ENCODE data around the gene RFC2. TPM values are rescaled to one million over a fixed set of nuclear protein-coding genes. Genes with fewer than 3 reads are reported as not detected.
A peak's percentile ranks its signal among the peaks of the same experiment; 100 is the strongest.
"Not testable (repeated sequence)": the region's sequence is repeated elsewhere in the genome, so short reads cannot be mapped to it uniquely, and the experiment has no call there.

RFC2 gene
- total RNA-seq, 4 donors from 2014 or later: 5.8 to 23.1 (median 7.3) TPM

DNA sequence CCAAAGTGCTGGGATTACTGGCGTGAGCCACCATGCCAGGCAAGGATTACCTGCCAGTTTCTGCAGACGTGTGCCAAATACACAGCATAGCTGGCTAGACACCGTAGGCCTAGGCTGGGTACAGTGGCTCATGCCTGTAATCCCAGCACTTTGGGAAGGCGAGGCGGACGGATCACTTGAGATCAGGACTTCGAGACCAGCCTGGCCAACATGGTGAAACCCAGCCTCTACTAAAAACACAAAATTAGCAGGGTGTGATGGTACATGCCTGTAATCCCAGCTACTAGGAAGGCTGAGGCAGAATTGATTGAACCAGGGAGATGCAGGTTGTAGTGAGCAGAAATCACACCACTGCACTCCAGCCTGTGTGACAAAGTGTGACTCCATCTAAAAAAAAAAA lies 868 bp downstream of the RFC2 start:
- no peaks in the 10 kb centered on the region for H3K9me3 ChIP-seq
- H3K27ac ChIP-seq: no peak overlapping the region
- H3K36me3 ChIP-seq: peaks cover 0 to 30% (median 0%) of the 10 kb centered on the region in 3 donors
- no peak for DNase-seq
- H3K4me1 ChIP-seq: peaks cover 0 to 22% (median 2%) of the 10 kb centered on the region in 4 donors
- peak overlapping the region in 3 of 4 donors; percentile 74 to 94 (median 85) for H3K4me3 ChIP-seq
- H3K27me3 ChIP-seq: no peaks in the 10 kb centered on the region
- TF ChIP-seq CTCF (IDR thresholded peaks at IDR 0.05) (no peak), POLR2A (IDR thresholded peaks at IDR 0.05) (no peak)

GRCh38 chr7:74252893-74253292 lies 1.3 kb downstream of the RFC2 start:
- Histone ChIP-seq H3K27ac (no peak overlapping the region), H3K4me3 (no peak overlapping the region), H3K27me3 (no peaks in the 10 kb centered on the region), H3K4me1 (peaks cover 0 to 22% (median 2%) of the 10 kb centered on the region in 4 donors), H3K36me3 (peaks cover 0 to 34% (median 0%) of the 10 kb centered on the region in 3 donors), H3K9me3 (no peaks in the 10 kb centered on the region)
- peak in 1 of 3 donors; percentile 65 for DNase-seq
- no peak for TF ChIP-seq POLR2A (IDR thresholded peaks at IDR 0.05)
- no peak for TF ChIP-seq CTCF (IDR thresholded peaks at IDR 0.05)

- H3K4me1 ChIP-seq: peaks cover 0 to 13% (median 0%) of the 10 kb centered on the region in 4 donors
- H3K4me3 ChIP-seq, H3K27ac ChIP-seq, H3K27me3 ChIP-seq, DNase-seq, H3K9me3 ChIP-seq: not testable (repeated sequence)
- peaks cover 0 to 49% (median 0%) of the 10 kb centered on the region in 3 donors for H3K36me3 ChIP-seq
Observed at GRCh38 chr7:74249058-74249457, 5.1 kb downstream of the RFC2 start.

DNA sequence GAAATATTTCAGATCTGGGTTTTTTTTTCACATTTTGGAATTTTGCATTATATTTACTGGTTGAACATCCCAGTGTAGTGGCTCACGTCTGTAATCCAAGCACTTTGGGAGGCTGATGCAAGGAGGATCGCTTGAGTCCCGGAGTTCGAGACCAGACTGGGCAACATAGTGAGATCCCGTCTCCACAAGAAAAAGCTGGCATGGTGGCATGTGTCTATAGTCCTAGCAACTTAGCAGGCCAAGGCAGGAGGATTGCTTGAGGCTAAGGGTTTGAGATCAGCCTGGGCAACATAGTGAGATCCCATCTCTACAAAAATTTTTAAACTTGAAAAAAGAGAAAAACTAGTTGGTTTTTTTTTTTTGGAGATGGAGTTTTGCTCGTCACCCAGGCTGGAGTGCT lies 6.0 kb downstream of the RFC2 start:
- H3K27ac ChIP-seq: no peak overlapping the region
- no peaks in the 10 kb centered on the region for H3K27me3 ChIP-seq
- peaks cover 0 to 7% (median 0%) of the 10 kb centered on the region in 4 donors for H3K4me1 ChIP-seq
- H3K9me3 ChIP-seq: no peaks in the 10 kb centered on the region
- peaks cover 0 to 53% (median 0%) of the 10 kb centered on the region in 3 donors for H3K36me3 ChIP-seq
- no peak overlapping the region for H3K4me3 ChIP-seq
- TF ChIP-seq POLR2A (IDR thresholded peaks at IDR 0.05) (no peak), CTCF (IDR thresholded peaks at IDR 0.05) (no peak)
- no peak for DNase-seq

DNA sequence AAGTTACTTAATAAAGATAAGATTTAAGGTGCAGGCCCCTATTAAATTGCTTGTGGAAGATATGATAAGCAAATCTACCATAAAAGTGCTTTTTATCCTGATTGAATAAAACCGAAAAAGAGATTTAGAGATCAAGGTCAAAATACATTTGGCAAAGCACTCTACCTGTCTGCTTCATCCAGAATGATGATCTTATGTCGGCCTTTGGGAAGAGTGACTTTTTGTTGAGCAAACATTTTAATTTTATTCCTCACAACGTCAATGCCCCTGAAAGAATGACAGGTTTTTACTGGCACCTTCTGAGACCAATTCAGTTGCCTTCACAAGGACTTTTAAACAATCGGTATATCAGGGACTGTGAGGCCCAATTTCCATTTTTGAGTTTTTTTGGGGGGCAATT lies 7.7 kb downstream of the RFC2 start:
- Histone ChIP-seq H3K4me3 (no peak overlapping the region), H3K27me3 (no peaks in the 10 kb centered on the region), H3K4me1 (peaks cover 0 to 2% (median 0%) of the 10 kb centered on the region in 4 donors), H3K27ac (no peak overlapping the region), H3K36me3 (peaks cover 0 to 69% (median 0%) of the 10 kb centered on the region in 3 donors), H3K9me3 (no peaks in the 10 kb centered on the region)
- DNase-seq: no peak
- TF ChIP-seq POLR2A (IDR thresholded peaks at IDR 0.05) (no peak), CTCF (IDR thresholded peaks at IDR 0.05) (no peak)

DNA sequence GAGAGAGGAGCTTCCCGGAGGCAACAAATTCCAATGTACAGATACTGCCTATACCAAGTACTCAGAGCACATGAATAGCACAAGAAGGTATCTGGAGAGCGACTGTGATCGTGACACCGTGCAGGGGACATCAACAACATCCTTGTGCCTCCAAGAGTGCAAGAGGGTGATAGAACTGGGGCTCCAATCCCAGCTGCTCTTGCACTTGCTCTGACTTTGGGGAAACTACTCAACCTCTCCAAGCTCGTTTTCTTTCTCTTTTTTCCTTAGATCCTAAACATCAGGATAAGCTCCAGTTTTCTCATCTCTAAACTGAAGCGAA lies 12.1 kb downstream of the RFC2 start:
- Histone ChIP-seq H3K27me3 (no peaks in the 10 kb centered on the region), H3K9me3 (no peaks in the 10 kb centered on the region), H3K4me1 (peaks cover 0 to 3% (median 0%) of the 10 kb centered on the region in 4 donors), H3K4me3 (no peak overlapping the region), H3K36me3 (peaks cover 0 to 63% (median 0%) of the 10 kb centered on the region in 3 donors), H3K27ac (peak overlapping the region in 1 of 4 donors; percentile 6)
- DNase-seq: no peak
- TF ChIP-seq POLR2A (IDR thresholded peaks at IDR 0.05) (no peak), CTCF (IDR thresholded peaks at IDR 0.05) (no peak)
